SK-N-SH (cell line): ENCODE measurements around the gene CES3. TPM values are rescaled to one million over a fixed set of nuclear protein-coding genes. Genes with fewer than 3 reads are reported as not detected.

ENCODE experiments used
- CTCF ChIA-PET: fragments of 300-600, 350-600 bp; formaldehyde crosslinking; extraction: SDS; loops from one replicate; lab custom pipeline; 2021; lab: Yijun Ruan, JAX
- POLR2A ChIA-PET: fragments of 350-600 bp; sonication (Branson Sonifier 250); formaldehyde crosslinking; extraction: SDS; loops from one replicate; lab custom pipeline; 2020; ENCODE audit warnings: antibody characterized with exemption, inconsistent platforms; lab: Yijun Ruan, JAX
- DNase-seq: peaks from one replicate; pipeline ENCODE4 v3.0.0; 2012
- H2AFZ ChIP-seq: fragments of 200-600 bp; sonication (generic); 2 replicates; pipeline ENCODE4 v1.8.1; 2016; ENCODE audit warnings: antibody characterized with exemption, mild to moderate bottlenecking, low read depth
- H3F3A ChIP-seq: fragments of 200-600 bp; sonication (generic); replicated peaks from 2 replicates; pipeline ENCODE3; 2016; ENCODE audit warnings: antibody characterized with exemption, mild to moderate bottlenecking; ENCODE audit not compliant: insufficient read depth
- H3K27ac ChIP-seq, 2 experiments: fragments of 200-500 bp in 1 of 2; fragments of 200-600 bp in 1 of 2; sonication (Bioruptor generic) in 1 of 2; sonication (generic), shearing (Covaris generic) in 1 of 2; 2 replicates each; pipeline versions ENCODE4 v1.5.1 to v1.6.1; 2014 to 2016; ENCODE audit warnings: low read depth in 2 of 2, inconsistent platforms in 1 of 2, low read length in 1 of 2, mild to moderate bottlenecking in 1 of 2, mixed read lengths in 1 of 2
- H3K27me3 ChIP-seq: fragments of 200-600 bp; sonication (generic), shearing (Covaris generic); 2 replicates; pipeline ENCODE4 v1.6.1; 2016; ENCODE audit warnings: mixed run types; ENCODE audit not compliant: insufficient read depth
- H3K36me3 ChIP-seq, 2 experiments: fragments of 200-500 bp in 1 of 2; fragments of 200-600 bp in 1 of 2; sonication (Bioruptor generic) in 1 of 2; sonication (generic) in 1 of 2; replicated peaks in 1 of 2; 2 replicates each; pipeline versions ENCODE3 to v1.5.1; 2014 to 2016; ENCODE audit warnings: low read length in 1 of 2, mild to moderate bottlenecking in 1 of 2; ENCODE audit not compliant: insufficient read depth in 2 of 2, control insufficient read depth in 1 of 2
- H3K4me1 ChIP-seq, 2 experiments: fragments of 200-500 bp in 1 of 2; fragments of 200-600 bp in 1 of 2; sonication (Bioruptor generic) in 1 of 2; sonication (generic), shearing (Covaris generic) in 1 of 2; 2 replicates each; pipeline versions ENCODE4 v1.5.1 to v1.6.1; 2014 to 2016; ENCODE audit warnings: low read depth in 1 of 2, low read length in 1 of 2, mixed run types in 1 of 2; ENCODE audit not compliant: insufficient read depth in 2 of 2, control insufficient read depth in 1 of 2
- H3K4me2 ChIP-seq: fragments of 200-600 bp; sonication (generic), shearing (Covaris generic); 2 replicates; pipeline ENCODE4 v1.6.1; 2017; ENCODE audit warnings: mixed run types
- H3K4me3 ChIP-seq, 2 experiments: fragments of 200-500 bp in 1 of 2; fragments of 200-600 bp in 1 of 2; sonication (Bioruptor generic) in 1 of 2; sonication (generic), shearing (Covaris generic) in 1 of 2; 2 replicates each; pipeline versions ENCODE4 v1.5.1 to v1.8.1; 2014 to 2016; ENCODE audit warnings: low read depth in 2 of 2, inconsistent platforms in 1 of 2, low read length in 1 of 2, mild to moderate bottlenecking in 1 of 2, mixed read lengths in 1 of 2, moderate library complexity in 1 of 2
- H3K79me2 ChIP-seq: fragments of 200-600 bp; sonication (generic); 2 replicates; pipeline ENCODE4 v1.8.1; 2017; ENCODE audit warnings: mild to moderate bottlenecking; ENCODE audit not compliant: insufficient read depth
- H3K9ac ChIP-seq: fragments of 200-600 bp; sonication (generic); 2 replicates; pipeline ENCODE4 v1.6.1; 2017; ENCODE audit warnings: mixed run types
- H3K9me2 ChIP-seq: fragments of 200-600 bp; sonication (generic); 2 replicates; pipeline ENCODE4 v1.6.1; 2017; ENCODE audit warnings: mixed run types
- H3K9me3 ChIP-seq: fragments of 200-600 bp; sonication (generic); 2 replicates; pipeline ENCODE4 v1.6.1; 2017; ENCODE audit warnings: mixed run types, mild to moderate bottlenecking, moderate library complexity
- H4K20me1 ChIP-seq: fragments of 200-600 bp; sonication (generic); 2 replicates; pipeline ENCODE4 v1.6.1; 2017; ENCODE audit warnings: mild to moderate bottlenecking, mixed run types; ENCODE audit not compliant: insufficient read depth
- EP300 ChIP-seq, 2 experiments: IDR thresholded peaks; 2 replicates each; pipeline versions ENCODE4 v1.4.0 to v1.6.1; 2012; ENCODE audit warnings: borderline replicate concordance in 1 of 2, low read depth in 1 of 2, low read length in 1 of 2
- JUND ChIP-seq: IDR thresholded peaks from 2 replicates; pipeline ENCODE4 v1.4.0; 2012
- MEF2A ChIP-seq: IDR thresholded peaks from 2 replicates; pipeline ENCODE4 v1.4.0; 2012; ENCODE audit warnings: low read depth, borderline replicate concordance
- MXI1 ChIP-seq: IDR thresholded peaks from 2 replicates; pipeline ENCODE4 v1.6.1; 2012; ENCODE audit warnings: mild to moderate bottlenecking, low read depth, low read length, improper control_type of control experiment
- NFIC ChIP-seq: IDR thresholded peaks from 2 replicates; pipeline ENCODE4 v1.4.0; 2012; ENCODE audit warnings: borderline replicate concordance
- RAD21 ChIP-seq: IDR thresholded peaks from 2 replicates; pipeline ENCODE4 v1.6.1; 2012; ENCODE audit warnings: mild to moderate bottlenecking, low read length
- RXRA ChIP-seq: IDR thresholded peaks from 2 replicates; pipeline ENCODE4 v1.4.0; 2012; ENCODE audit warnings: low read depth, mild to moderate bottlenecking, borderline replicate concordance
- SMC3 ChIP-seq: IDR thresholded peaks from 2 replicates; pipeline ENCODE4 v1.6.1; 2012; ENCODE audit warnings: low read depth, low read length, improper control_type of control experiment
- TCF12 ChIP-seq: IDR thresholded peaks from 2 replicates; pipeline ENCODE4 v1.4.0; 2012
- WGBS: methylation state at CpG from one replicate; pipeline ENCODE4 v1.1.6; 2017; ENCODE audit warnings: low lambda C conversion rate; 5-methylcytosine and 5-hydroxymethylcytosine counted together
- polyA plus RNA-seq, 3 experiments: library from polyadenylated mRNA; depleted of rRNA; stranded (reverse); fragments of >200 nt; gene quantifications; 2 replicates each; pipeline ENCODE4 v1.2.3, GENCODE V29; 2012
- TF ChIP-seq, protein P1 (sequence below): IDR thresholded peaks from 2 replicates; pipeline ENCODE4 v1.4.0; 2012; ENCODE audit warnings: low read depth, borderline replicate concordance
- TF ChIP-seq, protein P2 (sequence below): fragments of 150-350 bp; IDR thresholded peaks from 2 replicates; pipeline ENCODE4 v1.6.1; 2017; ENCODE audit warnings: antibody characterized with exemption, low read length, low read depth, borderline replicate concordance
- TF ChIP-seq, protein P3 (sequence below): IDR thresholded peaks from 2 replicates; pipeline ENCODE4; 2012
- TF ChIP-seq, protein P4 (sequence below): fragments of 200-600 bp; sonication (generic); IDR thresholded peaks from 2 replicates; pipeline ENCODE4 v1.6.1; 2017; ENCODE audit warnings: antibody characterized with exemption, mild to moderate bottlenecking, moderate library complexity

The CES3 gene
- polyA plus RNA-seq, 1 of the 3 experiments (the other 2 are of a cell fraction), result 1.4 TPM

DNA sequence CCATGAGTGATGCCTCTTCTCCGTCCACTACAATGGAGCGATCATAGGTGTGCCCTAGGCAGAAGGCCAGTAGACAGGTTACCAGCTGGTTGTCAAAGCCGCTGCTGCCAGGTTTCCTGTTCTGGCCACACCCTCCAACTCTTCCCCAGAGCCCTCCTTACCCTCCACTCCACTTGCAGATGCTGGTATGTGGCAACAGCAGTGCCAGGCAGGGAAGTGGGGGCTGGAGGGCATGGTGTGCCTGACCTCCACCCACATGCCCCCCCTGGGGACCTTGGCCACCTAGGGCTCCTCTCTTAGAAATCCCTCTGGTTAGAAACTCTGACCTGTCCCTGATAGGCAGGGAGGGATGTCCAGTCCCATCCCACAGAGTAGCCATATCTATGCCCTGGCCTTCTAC, 37.2 kb upstream of the CES3 start (continued):
- TF ChIP-seq, protein P1, sequence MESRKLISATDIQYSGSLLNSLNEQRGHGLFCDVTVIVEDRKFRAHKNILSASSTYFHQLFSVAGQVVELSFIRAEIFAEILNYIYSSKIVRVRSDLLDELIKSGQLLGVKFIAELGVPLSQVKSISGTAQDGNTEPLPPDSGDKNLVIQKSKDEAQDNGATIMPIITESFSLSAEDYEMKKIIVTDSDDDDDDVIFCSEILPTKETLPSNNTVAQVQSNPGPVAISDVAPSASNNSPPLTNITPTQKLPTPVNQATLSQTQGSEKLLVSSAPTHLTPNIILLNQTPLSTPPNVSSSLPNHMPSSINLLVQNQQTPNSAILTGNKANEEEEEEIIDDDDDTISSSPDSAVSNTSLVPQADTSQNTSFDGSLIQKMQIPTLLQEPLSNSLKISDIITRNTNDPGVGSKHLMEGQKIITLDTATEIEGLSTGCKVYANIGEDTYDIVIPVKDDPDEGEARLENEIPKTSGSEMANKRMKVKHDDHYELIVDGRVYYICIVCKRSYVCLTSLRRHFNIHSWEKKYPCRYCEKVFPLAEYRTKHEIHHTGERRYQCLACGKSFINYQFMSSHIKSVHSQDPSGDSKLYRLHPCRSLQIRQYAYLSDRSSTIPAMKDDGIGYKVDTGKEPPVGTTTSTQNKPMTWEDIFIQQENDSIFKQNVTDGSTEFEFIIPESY, result no peak
- TF ChIP-seq, all 33 proteins: peak for 0

DNA sequence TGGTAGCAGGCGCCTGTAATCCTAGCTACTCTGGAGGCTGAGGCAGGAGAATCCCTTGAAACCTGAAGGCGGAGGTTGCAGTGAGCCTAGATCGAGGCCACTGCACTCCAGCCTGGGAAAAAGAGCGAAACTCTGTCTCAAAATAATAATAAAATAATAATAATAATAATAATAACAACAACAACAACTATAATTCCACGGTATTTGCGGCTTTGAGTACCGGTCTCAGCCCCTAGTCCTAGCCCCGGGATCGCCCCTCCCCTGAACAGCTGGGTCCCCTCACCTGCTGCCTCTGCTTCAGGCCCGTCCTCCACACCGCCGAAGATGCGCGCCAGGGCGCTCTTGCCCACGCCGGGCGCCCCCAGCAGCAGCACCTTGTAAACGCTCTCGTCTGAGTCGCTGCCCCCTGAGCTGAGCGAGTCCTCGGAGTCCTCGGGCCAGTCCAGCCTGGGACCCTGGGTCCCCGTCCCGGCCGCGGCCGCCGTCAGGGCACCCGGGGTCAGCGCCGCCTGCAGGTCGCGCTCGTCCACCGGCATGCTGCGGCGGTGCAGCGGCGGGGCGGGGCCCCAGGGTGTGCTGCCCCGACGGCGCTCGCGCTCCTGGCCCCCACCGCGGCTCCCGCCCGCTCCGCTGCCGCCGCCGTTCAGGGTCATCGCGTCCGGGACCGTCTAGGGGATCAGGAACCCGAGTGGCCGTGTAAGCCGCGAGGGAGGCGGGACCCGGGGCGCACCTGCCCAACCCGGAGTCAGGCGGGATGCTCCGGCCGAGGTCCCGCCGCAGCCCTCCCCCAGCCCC, 36.3 kb upstream of the CES3 start:
- peak; percentile 94 for DNase-seq
- 49% methylated on average over 21 of the region's 72 CpGs for WGBS
- TF ChIP-seq NFIC (no peak), MEF2A (no peak), JUND (no peak), SMC3 (peak; percentile 31; the same call in 1 of the 2 replicates), MXI1 (no peak), RXRA (no peak), EP300 (IDR thresholded peaks at IDR 0.05; ENCODE audit: borderline replicate concordance in 1 of 2, low read depth in 1 of 2, low read length in 1 of 2) (no peak), TCF12 (no peak), RAD21 (0 out of 2 replicates have a peak, but pooled peaks have one; percentile 18)
- TF ChIP-seq, protein P2, sequence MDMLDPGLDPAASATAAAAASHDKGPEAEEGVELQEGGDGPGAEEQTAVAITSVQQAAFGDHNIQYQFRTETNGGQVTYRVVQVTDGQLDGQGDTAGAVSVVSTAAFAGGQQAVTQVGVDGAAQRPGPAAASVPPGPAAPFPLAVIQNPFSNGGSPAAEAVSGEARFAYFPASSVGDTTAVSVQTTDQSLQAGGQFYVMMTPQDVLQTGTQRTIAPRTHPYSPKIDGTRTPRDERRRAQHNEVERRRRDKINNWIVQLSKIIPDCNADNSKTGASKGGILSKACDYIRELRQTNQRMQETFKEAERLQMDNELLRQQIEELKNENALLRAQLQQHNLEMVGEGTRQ, result no peak
- TF ChIP-seq, protein P3, sequence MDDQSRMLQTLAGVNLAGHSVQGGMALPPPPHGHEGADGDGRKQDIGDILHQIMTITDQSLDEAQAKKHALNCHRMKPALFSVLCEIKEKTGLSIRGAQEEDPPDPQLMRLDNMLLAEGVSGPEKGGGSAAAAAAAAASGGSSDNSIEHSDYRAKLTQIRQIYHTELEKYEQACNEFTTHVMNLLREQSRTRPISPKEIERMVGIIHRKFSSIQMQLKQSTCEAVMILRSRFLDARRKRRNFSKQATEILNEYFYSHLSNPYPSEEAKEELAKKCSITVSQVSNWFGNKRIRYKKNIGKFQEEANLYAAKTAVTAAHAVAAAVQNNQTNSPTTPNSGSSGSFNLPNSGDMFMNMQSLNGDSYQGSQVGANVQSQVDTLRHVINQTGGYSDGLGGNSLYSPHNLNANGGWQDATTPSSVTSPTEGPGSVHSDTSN, result no peak
- TF ChIP-seq, protein P4, sequence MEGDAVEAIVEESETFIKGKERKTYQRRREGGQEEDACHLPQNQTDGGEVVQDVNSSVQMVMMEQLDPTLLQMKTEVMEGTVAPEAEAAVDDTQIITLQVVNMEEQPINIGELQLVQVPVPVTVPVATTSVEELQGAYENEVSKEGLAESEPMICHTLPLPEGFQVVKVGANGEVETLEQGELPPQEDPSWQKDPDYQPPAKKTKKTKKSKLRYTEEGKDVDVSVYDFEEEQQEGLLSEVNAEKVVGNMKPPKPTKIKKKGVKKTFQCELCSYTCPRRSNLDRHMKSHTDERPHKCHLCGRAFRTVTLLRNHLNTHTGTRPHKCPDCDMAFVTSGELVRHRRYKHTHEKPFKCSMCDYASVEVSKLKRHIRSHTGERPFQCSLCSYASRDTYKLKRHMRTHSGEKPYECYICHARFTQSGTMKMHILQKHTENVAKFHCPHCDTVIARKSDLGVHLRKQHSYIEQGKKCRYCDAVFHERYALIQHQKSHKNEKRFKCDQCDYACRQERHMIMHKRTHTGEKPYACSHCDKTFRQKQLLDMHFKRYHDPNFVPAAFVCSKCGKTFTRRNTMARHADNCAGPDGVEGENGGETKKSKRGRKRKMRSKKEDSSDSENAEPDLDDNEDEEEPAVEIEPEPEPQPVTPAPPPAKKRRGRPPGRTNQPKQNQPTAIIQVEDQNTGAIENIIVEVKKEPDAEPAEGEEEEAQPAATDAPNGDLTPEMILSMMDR, result peak; percentile 50
- Histone ChIP-seq H3K27ac (no peak overlapping the region), H3K4me1 (peaks cover 4 to 13% of the 10 kb centered on the region in 2 experiments; a peak in 3 of 4 replicates), H3K9me2 (no peaks in the 10 kb centered on the region), H4K20me1 (no peaks in the 10 kb centered on the region), H3K4me3 (peak overlapping the region in 1 of 2 experiments; percentile 37; a peak in 2 of 4 replicates), H3K4me2 (no peak overlapping the region), H3K27me3 (no peaks in the 10 kb centered on the region), H3F3A (peaks cover 8% of the 10 kb centered on the region), H3K79me2 (no peaks in the 10 kb centered on the region), H3K9ac (no peak overlapping the region), H3K36me3 (no peaks in the 10 kb centered on the region), H2AFZ (no peak overlapping the region), H3K9me3 (no peaks in the 10 kb centered on the region)
- ChIA-PET POLR2A (no interaction called here), CTCF (interaction anchor here (0.7 to 13.6 kb wide), 8 partner anchors 8 to 93 kb away, joined by 3 to 174 read pairs (median 4); partner anchors contain the start of gene CES3)
